Dermis microvascular lymphatic vessel endothelial cell (primary cell): ENCODE data around the gene GLT8D1. TPM values are rescaled to one million over a fixed set of nuclear protein-coding genes. Genes with fewer than 3 reads are reported as not detected.
"Not testable (repeated sequence)": the region's sequence is repeated elsewhere in the genome, so short reads cannot be mapped to it uniquely, and the experiment has no call there.

Experiments used
- DNase-seq, 2 donors: peaks; one replicate each; pipeline versions ENCODE4 v3.0.0 to v3.0.0-alpha.2; 2010; ENCODE audit warnings: low read depth in 2 of 2
- total RNA-seq: library from RNA; depleted of rRNA; stranded (reverse); fragments of >200 nt; gene quantifications from 2 replicates; pipeline ENCODE4 v1.2.1, GENCODE V29; 2014

Gene GLT8D1
- total RNA-seq, 1 donor from 2014 or later = 37.4 TPM

- DNase-seq = no peak
Observed at GRCh38 chr3:52681596-52681995, 24.0 kb downstream of the GLT8D1 start.

- DNase-seq = no peak
Observed at GRCh38 chr3:52679811-52680210, 25.8 kb downstream of the GLT8D1 start.

- no peak for DNase-seq
Observed at GRCh38 chr3:52679199-52679538, 26.4 kb downstream of the GLT8D1 start.

GRCh38 chr3:52678265-52679198 is 27.1 kb downstream of the GLT8D1 start:
- DNase-seq = no peak

GRCh38 chr3:52676201-52676600 is 29.4 kb downstream of the GLT8D1 start:
- not testable (repeated sequence) for DNase-seq

- DNase-seq = no peak
Observed at GRCh38 chr3:52671676-52672075, 33.9 kb downstream of the GLT8D1 start.

- peak; percentile 54 to 96 for DNase-seq
Observed at GRCh38 chr3:52670621-52671521, 34.7 kb downstream of the GLT8D1 start.

- DNase-seq = no peak
Observed at GRCh38 chr3:52663098-52663497, 42.5 kb downstream of the GLT8D1 start.

- DNase-seq = no peak
Observed at GRCh38 chr3:52660046-52660445, 45.5 kb downstream of the GLT8D1 start.

GRCh38 chr3:52655895-52656294 is 49.7 kb downstream of the GLT8D1 start:
- no peak for DNase-seq

GRCh38 chr3:52651592-52651991 is 54.0 kb downstream of the GLT8D1 start:
- no peak for DNase-seq

- DNase-seq = no peak
Observed at GRCh38 chr3:52650439-52650838, 55.2 kb downstream of the GLT8D1 start.

GRCh38 chr3:52649461-52650210 is 56.0 kb downstream of the GLT8D1 start:
- no peak for DNase-seq

- DNase-seq = no peak
Observed at GRCh38 chr3:52645549-52645948, 60.0 kb downstream of the GLT8D1 start.

Other genes starting within 250 kb of the GLT8D1 start
- gene STAB1, start 210.5 kb downstream of the GLT8D1 start, total RNA-seq = 117 and 330 TPM in 2 replicates
- 24.4 and 52.5 TPM in 2 replicates for gene NT5DC2, start 171.9 kb downstream of the GLT8D1 start, total RNA-seq
- 4.8 and 5.8 TPM in 2 replicates for gene UQCC5, start 169.2 kb downstream of the GLT8D1 start, total RNA-seq
- gene PBRM1, start 19.9 kb downstream of the GLT8D1 start, total RNA-seq = 51.9 and 61.6 TPM in 2 replicates
- 53.1 and 71.6 TPM in 2 replicates for gene GNL3, start 19.8 kb downstream of the GLT8D1 start, total RNA-seq
- gene SPCS1, start 315 bp upstream of the GLT8D1 start, total RNA-seq = 36.3 and 37.4 TPM in 2 replicates
- gene NEK4, start 65.1 kb upstream of the GLT8D1 start, total RNA-seq = 11.6 and 12.6 TPM in 2 replicates
- gene ITIH1, start 71.8 kb upstream of the GLT8D1 start, total RNA-seq = not detected in 2 replicates
- gene ITIH3, start 89.0 kb upstream of the GLT8D1 start, total RNA-seq = 0.64 and 1.1 TPM in 2 replicates
- 0.39 and 1.0 TPM in 2 replicates for gene ITIH4, start 124.9 kb upstream of the GLT8D1 start, total RNA-seq
- gene MUSTN1, start 129.2 kb upstream of the GLT8D1 start, total RNA-seq = 0.25 TPM in 1 of 2 replicates, not detected in the other
- gene STIMATE, start 191.8 kb upstream of the GLT8D1 start, total RNA-seq = 8.0 and 12.9 TPM in 2 replicates